Measurements from ENCODE around the gene ELOVL7. TPM values are rescaled to one million over a fixed set of nuclear protein-coding genes. Genes with fewer than 3 reads are reported as not detected.
A peak's percentile ranks its signal among the peaks of the same experiment; 100 is the strongest.
"Not testable (repeated sequence)": the region's sequence is repeated elsewhere in the genome, so short reads cannot be mapped to it uniquely, and the experiment has no call there.

The ELOVL7 gene
- total RNA-seq, 1 donor from 2014 or later: 14.5 TPM

GRCh38 chr5:60738461-60738860 lies 105.6 kb downstream of the ELOVL7 start:
- H3K27me3 Mint-ChIP-seq: no peaks in the 10 kb centered on the region
- H3K27ac Mint-ChIP-seq: no peak overlapping the region
- H3K4me1 Mint-ChIP-seq (ENCODE audit: low read depth): no peaks in the 10 kb centered on the region
- no peak overlapping the region for H3K4me3 Mint-ChIP-seq (ENCODE audit: low read depth)
- DNase-seq (ENCODE audit: low spot score, unreplicated experiment): no peak
- H3K36me3 Mint-ChIP-seq (ENCODE audit: insufficient read depth): peaks cover 4% of the 10 kb centered on the region
- no peak for TF ChIP-seq CTCF (IDR thresholded peaks at IDR 0.05; ENCODE audit: unreplicated experiment)
- peaks cover 21% of the 10 kb centered on the region for H3K9me3 Mint-ChIP-seq (ENCODE audit: low read depth)

- H3K4me3 Mint-ChIP-seq (ENCODE audit: low read depth); H3K27me3 Mint-ChIP-seq; H3K9me3 Mint-ChIP-seq (ENCODE audit: low read depth); DNase-seq (ENCODE audit: low spot score, unreplicated experiment); H3K36me3 Mint-ChIP-seq (ENCODE audit: insufficient read depth); H3K27ac Mint-ChIP-seq; H3K4me1 Mint-ChIP-seq (ENCODE audit: low read depth): not testable (repeated sequence)
Measured at GRCh38 chr5:60730858-60731257, 113.2 kb downstream of the ELOVL7 start.

- Mint-ChIP-seq H3K27ac (no peak overlapping the region), H3K9me3 (ENCODE audit: low read depth) (peaks cover 3% of the 10 kb centered on the region), H3K4me1 (ENCODE audit: low read depth) (peaks cover 6% of the 10 kb centered on the region), H3K4me3 (ENCODE audit: low read depth) (no peak overlapping the region), H3K27me3 (no peaks in the 10 kb centered on the region), H3K36me3 (ENCODE audit: insufficient read depth) (no peaks in the 10 kb centered on the region)
- no peak for DNase-seq (ENCODE audit: low spot score, unreplicated experiment)
- no peak for TF ChIP-seq CTCF (IDR thresholded peaks at IDR 0.05; ENCODE audit: unreplicated experiment)
Measured at GRCh38 chr5:60727033-60727679, 116.9 kb downstream of the ELOVL7 start.

GRCh38 chr5:60724126-60724525 lies 119.9 kb downstream of the ELOVL7 start:
- no peak for DNase-seq (ENCODE audit: low spot score, unreplicated experiment)
- no peak overlapping the region for H3K4me3 Mint-ChIP-seq (ENCODE audit: low read depth)
- H3K4me1 Mint-ChIP-seq (ENCODE audit: low read depth): peaks cover 10% of the 10 kb centered on the region
- peaks cover 3% of the 10 kb centered on the region for H3K9me3 Mint-ChIP-seq (ENCODE audit: low read depth)
- no peak overlapping the region for H3K27ac Mint-ChIP-seq
- no peak for TF ChIP-seq CTCF (IDR thresholded peaks at IDR 0.05; ENCODE audit: unreplicated experiment)
- H3K36me3 Mint-ChIP-seq (ENCODE audit: insufficient read depth): no peaks in the 10 kb centered on the region
- H3K27me3 Mint-ChIP-seq: no peaks in the 10 kb centered on the region

- peaks cover 10% of the 10 kb centered on the region for H3K4me1 Mint-ChIP-seq (ENCODE audit: low read depth)
- no peaks in the 10 kb centered on the region for H3K27me3 Mint-ChIP-seq
- TF ChIP-seq CTCF (IDR thresholded peaks at IDR 0.05; ENCODE audit: unreplicated experiment): no peak
- H3K4me3 Mint-ChIP-seq (ENCODE audit: low read depth): no peak overlapping the region
- H3K9me3 Mint-ChIP-seq (ENCODE audit: low read depth): no peaks in the 10 kb centered on the region
- DNase-seq (ENCODE audit: low spot score, unreplicated experiment): no peak
- H3K36me3 Mint-ChIP-seq (ENCODE audit: insufficient read depth): no peaks in the 10 kb centered on the region
- H3K27ac Mint-ChIP-seq: peak overlapping the region; percentile 3
Measured at GRCh38 chr5:60722416-60722815, 121.7 kb downstream of the ELOVL7 start.

GRCh38 chr5:60719329-60719728 lies 124.7 kb downstream of the ELOVL7 start:
- Mint-ChIP-seq H3K4me3 (ENCODE audit: low read depth) (no peak overlapping the region), H3K36me3 (ENCODE audit: insufficient read depth) (peaks cover 1% of the 10 kb centered on the region), H3K4me1 (ENCODE audit: low read depth) (peaks cover 10% of the 10 kb centered on the region), H3K27ac (no peak overlapping the region), H3K9me3 (ENCODE audit: low read depth) (peaks cover 6% of the 10 kb centered on the region), H3K27me3 (no peaks in the 10 kb centered on the region)
- DNase-seq (ENCODE audit: low spot score, unreplicated experiment): no peak
- no peak for TF ChIP-seq CTCF (IDR thresholded peaks at IDR 0.05; ENCODE audit: unreplicated experiment)
